Loucy (cell line): Measurements from ENCODE around the gene SEC14L3.

ENCODE experiments used
- EZH2phosphoT487 ChIP-seq: fragments of 200-600 bp; IDR thresholded peaks from 2 replicates; pipeline ENCODE4 v1.6.1; 2018; ENCODE audit warnings: antibody characterized with exemption, mild to moderate bottlenecking, moderate library complexity, borderline replicate concordance
- TF ChIP-seq, protein P1 (sequence below): fragments of 200-600 bp; sonication (generic); conservative IDR thresholded peaks from 2 replicates; pipeline ENCODE4 v1.5.1; 2014; ENCODE audit warnings: mild to moderate bottlenecking, antibody characterized with exemption, low read length

- TF ChIP-seq, protein P1, sequence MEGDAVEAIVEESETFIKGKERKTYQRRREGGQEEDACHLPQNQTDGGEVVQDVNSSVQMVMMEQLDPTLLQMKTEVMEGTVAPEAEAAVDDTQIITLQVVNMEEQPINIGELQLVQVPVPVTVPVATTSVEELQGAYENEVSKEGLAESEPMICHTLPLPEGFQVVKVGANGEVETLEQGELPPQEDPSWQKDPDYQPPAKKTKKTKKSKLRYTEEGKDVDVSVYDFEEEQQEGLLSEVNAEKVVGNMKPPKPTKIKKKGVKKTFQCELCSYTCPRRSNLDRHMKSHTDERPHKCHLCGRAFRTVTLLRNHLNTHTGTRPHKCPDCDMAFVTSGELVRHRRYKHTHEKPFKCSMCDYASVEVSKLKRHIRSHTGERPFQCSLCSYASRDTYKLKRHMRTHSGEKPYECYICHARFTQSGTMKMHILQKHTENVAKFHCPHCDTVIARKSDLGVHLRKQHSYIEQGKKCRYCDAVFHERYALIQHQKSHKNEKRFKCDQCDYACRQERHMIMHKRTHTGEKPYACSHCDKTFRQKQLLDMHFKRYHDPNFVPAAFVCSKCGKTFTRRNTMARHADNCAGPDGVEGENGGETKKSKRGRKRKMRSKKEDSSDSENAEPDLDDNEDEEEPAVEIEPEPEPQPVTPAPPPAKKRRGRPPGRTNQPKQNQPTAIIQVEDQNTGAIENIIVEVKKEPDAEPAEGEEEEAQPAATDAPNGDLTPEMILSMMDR: no peak
- no peak for TF ChIP-seq EZH2phosphoT487
These were observed 39.3 kb upstream of the SEC14L3 start for GRCh38 chr22:30511109-30511508.
